ENCODE data around the gene SLC16A9.

DNA sequence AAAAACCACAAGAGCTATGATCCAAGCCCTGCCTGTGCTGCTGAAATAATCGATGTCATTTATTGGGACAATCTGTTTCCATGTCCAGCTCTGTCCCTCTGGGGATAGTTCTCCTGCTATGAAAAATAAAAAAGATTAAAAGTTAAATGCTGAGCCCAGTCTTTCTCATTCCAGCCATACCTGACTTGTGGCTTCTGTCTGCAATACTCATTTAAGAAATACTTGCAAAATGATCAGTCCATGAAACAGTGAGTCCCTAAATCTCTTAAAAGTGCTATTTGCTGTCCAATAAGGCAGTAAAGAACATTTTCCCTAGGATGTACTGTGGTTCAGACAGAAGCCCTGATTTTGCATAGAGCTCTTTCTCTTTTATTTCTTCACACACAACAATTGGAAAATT, 91.7 kb downstream of the SLC16A9 start:
- TF ChIP-seq, protein P1, sequence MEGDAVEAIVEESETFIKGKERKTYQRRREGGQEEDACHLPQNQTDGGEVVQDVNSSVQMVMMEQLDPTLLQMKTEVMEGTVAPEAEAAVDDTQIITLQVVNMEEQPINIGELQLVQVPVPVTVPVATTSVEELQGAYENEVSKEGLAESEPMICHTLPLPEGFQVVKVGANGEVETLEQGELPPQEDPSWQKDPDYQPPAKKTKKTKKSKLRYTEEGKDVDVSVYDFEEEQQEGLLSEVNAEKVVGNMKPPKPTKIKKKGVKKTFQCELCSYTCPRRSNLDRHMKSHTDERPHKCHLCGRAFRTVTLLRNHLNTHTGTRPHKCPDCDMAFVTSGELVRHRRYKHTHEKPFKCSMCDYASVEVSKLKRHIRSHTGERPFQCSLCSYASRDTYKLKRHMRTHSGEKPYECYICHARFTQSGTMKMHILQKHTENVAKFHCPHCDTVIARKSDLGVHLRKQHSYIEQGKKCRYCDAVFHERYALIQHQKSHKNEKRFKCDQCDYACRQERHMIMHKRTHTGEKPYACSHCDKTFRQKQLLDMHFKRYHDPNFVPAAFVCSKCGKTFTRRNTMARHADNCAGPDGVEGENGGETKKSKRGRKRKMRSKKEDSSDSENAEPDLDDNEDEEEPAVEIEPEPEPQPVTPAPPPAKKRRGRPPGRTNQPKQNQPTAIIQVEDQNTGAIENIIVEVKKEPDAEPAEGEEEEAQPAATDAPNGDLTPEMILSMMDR (conservative IDR thresholded peaks at IDR 0.05 in 1 of 2, IDR thresholded peaks at IDR 0.05 in 1 of 2; ENCODE audit: extremely low read depth in 1 of 2, insufficient read depth in 1 of 2, low read depth in 1 of 2, low read length in 2 of 2) = no peak
- TF ChIP-seq EZH2 (IDR thresholded peaks at IDR 0.05; ENCODE audit: borderline replicate concordance, low read length) = no peak

Data from mammary epithelial cell (primary cell).